Osteocyte (in vitro differentiated cells): ENCODE data around the gene UNK. TPM values are rescaled to one million over a fixed set of nuclear protein-coding genes. Genes with fewer than 3 reads are reported as not detected.
A peak's percentile ranks its signal among the peaks of the same experiment; 100 is the strongest.

Experiments
- DNase-seq: peaks from one replicate; pipeline ENCODE4 v3.0.0; 2021; ENCODE audit warnings: mixed read lengths; ENCODE audit not compliant: unreplicated experiment; ENCODE audit errors: extremely low spot score
- H3K27ac Mint-ChIP-seq: one replicate; pipeline ENCODE4 v1.8.0; 2021; ENCODE audit warnings: mild to moderate bottlenecking, mixed read lengths; ENCODE audit not compliant: unreplicated experiment
- H3K27me3 Mint-ChIP-seq: one replicate; pipeline ENCODE4 v1.8.0; 2021; ENCODE audit warnings: mixed read lengths; ENCODE audit not compliant: unreplicated experiment
- H3K36me3 Mint-ChIP-seq: one replicate; pipeline ENCODE4 v1.8.0; 2021; ENCODE audit warnings: mixed read lengths; ENCODE audit not compliant: unreplicated experiment
- H3K4me1 Mint-ChIP-seq: one replicate; pipeline ENCODE4 v1.8.0; 2021; ENCODE audit warnings: mixed read lengths; ENCODE audit not compliant: unreplicated experiment
- H3K4me3 Mint-ChIP-seq: one replicate; pipeline ENCODE4 v1.8.0; 2021; ENCODE audit warnings: mild to moderate bottlenecking, moderate library complexity, mixed read lengths; ENCODE audit not compliant: unreplicated experiment
- H3K9me3 Mint-ChIP-seq: one replicate; pipeline ENCODE4 v1.8.0; 2021; ENCODE audit warnings: mixed read lengths; ENCODE audit not compliant: unreplicated experiment
- total RNA-seq: library from RNA; stranded (reverse); gene quantifications from 2 replicates; pipeline ENCODE4 v1.2.1, GENCODE V29; 2021
- TF ChIP-seq, protein P1 (sequence below): fragments of 200-600 bp; sonication (generic); IDR thresholded peaks from 2 replicates; pipeline ENCODE4 v1.5.0; 2021; ENCODE audit warnings: antibody characterized with exemption, mild to moderate bottlenecking, moderate library complexity

UNK gene
- total RNA-seq, 1 donor from 2014 or later = 38.2 TPM

DNA sequence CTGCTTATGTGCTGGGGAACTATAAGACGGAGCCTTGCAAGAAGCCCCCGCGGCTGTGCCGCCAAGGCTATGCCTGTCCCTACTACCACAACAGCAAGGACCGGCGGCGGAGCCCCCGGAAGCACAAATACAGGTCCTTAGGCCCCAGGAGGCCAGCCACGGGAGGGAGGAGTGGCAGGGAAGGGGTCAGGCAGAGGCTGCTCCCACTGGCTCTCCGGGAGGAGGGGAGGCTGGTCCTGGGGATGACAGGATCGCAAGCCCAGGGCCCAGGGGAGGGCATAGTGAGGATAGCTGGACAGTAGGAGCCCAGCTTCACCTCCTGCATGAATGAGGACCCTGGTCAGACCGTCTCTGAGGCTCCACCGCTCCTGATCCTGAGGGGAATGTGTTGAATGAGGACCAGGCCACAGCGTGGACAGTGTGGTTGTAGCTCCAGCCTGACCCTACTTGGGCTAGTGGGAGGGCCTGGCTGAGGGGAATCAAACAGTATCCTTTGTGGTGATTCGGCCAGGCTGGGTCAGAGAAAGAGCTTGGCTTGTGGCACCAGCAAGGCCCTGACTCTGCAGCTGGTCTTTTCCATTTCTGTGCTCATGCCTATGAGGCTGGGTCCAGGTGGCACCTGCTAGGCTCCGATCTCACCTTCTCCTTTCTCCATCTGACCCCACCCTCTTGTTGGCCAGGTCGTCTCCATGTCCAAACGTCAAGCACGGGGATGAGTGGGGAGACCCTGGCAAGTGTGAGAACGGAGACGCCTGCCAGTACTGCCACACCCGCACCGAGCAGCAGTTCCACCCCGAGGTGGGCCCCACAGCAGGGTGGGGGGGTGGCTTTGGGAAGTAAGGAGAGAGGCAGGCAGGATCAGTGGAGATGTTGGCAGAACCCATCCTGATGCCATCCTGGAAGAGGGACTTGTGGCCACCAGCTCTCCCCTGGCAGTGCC, 28.7 kb downstream of the UNK start:
- peaks cover 7% of the 10 kb centered on the region for H3K36me3 Mint-ChIP-seq
- DNase-seq = no peak
- H3K27ac Mint-ChIP-seq = no peak overlapping the region
- no peak overlapping the region for H3K4me3 Mint-ChIP-seq
- no peaks in the 10 kb centered on the region for H3K27me3 Mint-ChIP-seq
- TF ChIP-seq, protein P1, sequence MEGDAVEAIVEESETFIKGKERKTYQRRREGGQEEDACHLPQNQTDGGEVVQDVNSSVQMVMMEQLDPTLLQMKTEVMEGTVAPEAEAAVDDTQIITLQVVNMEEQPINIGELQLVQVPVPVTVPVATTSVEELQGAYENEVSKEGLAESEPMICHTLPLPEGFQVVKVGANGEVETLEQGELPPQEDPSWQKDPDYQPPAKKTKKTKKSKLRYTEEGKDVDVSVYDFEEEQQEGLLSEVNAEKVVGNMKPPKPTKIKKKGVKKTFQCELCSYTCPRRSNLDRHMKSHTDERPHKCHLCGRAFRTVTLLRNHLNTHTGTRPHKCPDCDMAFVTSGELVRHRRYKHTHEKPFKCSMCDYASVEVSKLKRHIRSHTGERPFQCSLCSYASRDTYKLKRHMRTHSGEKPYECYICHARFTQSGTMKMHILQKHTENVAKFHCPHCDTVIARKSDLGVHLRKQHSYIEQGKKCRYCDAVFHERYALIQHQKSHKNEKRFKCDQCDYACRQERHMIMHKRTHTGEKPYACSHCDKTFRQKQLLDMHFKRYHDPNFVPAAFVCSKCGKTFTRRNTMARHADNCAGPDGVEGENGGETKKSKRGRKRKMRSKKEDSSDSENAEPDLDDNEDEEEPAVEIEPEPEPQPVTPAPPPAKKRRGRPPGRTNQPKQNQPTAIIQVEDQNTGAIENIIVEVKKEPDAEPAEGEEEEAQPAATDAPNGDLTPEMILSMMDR = no peak
- H3K4me1 Mint-ChIP-seq = peaks cover 18% of the 10 kb centered on the region
- H3K9me3 Mint-ChIP-seq = no peaks in the 10 kb centered on the region

DNA sequence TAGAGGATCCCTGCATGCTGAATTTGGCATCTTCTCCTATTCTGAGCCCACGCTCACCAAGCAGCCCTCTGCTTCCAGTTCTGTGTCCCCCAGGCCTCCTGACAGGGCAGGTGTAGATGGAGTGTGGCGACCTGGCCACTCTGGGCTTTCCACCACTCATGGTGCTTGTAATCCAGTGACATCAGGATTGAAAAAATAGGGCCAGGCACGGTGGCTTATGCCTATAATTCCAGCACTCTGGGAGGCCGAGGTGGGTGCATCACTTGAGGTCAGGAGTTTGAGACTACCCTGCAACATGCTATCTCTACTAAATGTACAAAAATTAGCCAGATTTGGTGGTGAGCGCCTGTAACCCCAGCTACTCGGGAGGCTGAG, 29.4 kb downstream of the UNK start:
- Mint-ChIP-seq H3K27ac (no peak overlapping the region), H3K4me1 (peaks cover 13% of the 10 kb centered on the region)

DNA sequence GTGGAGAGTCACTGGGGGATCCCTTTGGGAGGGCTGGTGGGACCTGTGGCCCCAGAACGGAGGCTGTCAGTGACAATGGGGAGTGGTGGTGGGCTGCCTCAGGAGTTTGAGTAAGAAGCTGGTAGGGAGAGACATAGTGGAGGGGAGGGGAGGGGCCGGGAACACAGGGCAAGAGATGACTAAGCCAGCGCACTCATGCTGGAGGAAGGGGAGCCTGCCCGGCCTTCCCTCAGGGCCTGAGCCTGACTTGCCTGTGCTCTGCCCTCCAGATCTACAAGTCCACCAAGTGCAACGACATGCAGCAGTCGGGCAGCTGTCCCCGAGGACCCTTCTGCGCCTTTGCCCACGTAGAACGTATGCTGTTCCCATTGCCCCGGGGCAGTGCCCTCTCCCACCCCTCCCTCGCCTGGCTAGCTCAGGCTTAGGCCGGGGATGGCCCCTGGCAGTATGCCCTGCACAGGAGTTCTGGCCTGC, 30.3 kb downstream of the UNK start:
- peak; percentile 84 for DNase-seq
- Mint-ChIP-seq H3K9me3 (no peaks in the 10 kb centered on the region), H3K36me3 (peaks cover 20% of the 10 kb centered on the region), H3K27ac (peak overlapping the region; percentile 70), H3K4me3 (no peak overlapping the region), H3K4me1 (peaks cover 6% of the 10 kb centered on the region), H3K27me3 (no peaks in the 10 kb centered on the region)
- TF ChIP-seq, protein P1 = no peak

More for the DNA sequence above, 29.4 kb downstream of the UNK start:
- Mint-ChIP-seq H3K27me3 (no peaks in the 10 kb centered on the region), H3K36me3 (peaks cover 13% of the 10 kb centered on the region), H3K9me3 (no peaks in the 10 kb centered on the region), H3K4me3 (no peak overlapping the region)
- TF ChIP-seq, protein P1 = no peak
- DNase-seq = no peak

DNA sequence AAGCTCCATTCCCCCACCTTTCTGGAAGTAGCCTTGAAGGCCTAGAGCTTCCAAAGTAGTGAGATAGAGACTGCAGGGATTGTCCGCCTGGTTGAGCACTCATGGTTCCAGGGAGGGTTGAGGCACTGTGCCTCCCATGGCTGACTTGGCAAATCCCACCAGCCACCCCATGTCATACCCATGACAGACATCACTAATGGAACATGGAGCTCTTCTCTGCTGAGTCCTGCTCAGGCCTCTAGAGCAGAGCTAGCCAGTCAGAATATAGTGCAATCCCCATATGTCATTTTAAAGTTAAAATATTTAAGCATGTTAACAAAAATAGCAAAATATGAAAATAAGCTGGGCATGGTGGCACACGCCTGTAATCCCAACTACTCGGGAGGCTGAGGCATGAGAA, 30.8 kb downstream of the UNK start:
- Mint-ChIP-seq H3K4me1 (peaks cover 6% of the 10 kb centered on the region), H3K9me3 (no peaks in the 10 kb centered on the region), H3K27me3 (no peaks in the 10 kb centered on the region), H3K36me3 (peaks cover 20% of the 10 kb centered on the region), H3K4me3 (no peak overlapping the region), H3K27ac (no peak overlapping the region)
- DNase-seq = no peak
- TF ChIP-seq, protein P1 = no peak

DNA sequence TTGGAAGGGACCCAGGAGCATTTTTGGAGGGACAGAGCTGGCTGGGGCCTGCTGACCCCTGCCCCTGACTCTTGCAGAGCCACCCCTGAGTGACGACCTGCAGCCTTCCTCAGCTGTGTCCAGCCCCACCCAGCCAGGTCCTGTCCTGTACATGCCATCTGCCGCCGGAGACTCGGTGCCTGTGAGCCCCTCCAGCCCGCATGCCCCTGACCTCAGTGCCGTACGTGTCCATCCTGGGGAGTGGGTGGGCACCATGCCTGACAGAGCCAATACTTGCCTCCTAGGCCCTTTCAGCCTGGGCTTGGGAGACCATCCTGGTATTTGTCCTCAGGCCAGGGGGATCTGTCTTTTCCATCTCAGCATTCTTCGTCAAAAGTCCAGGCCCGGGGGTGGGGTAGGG, 32.1 kb downstream of the UNK start:
- no peak for DNase-seq
- Mint-ChIP-seq H3K36me3 (peaks cover 30% of the 10 kb centered on the region), H3K4me3 (no peak overlapping the region), H3K27ac (no peak overlapping the region), H3K4me1 (peaks cover 6% of the 10 kb centered on the region), H3K27me3 (no peaks in the 10 kb centered on the region), H3K9me3 (no peaks in the 10 kb centered on the region)
- TF ChIP-seq, protein P1 = no peak
